MV-4-11 (cell line): Measurements from ENCODE around the gene CDK17.
"Not testable (repeated sequence)": the region's sequence is repeated elsewhere in the genome, so short reads cannot be mapped to it uniquely, and the experiment has no call there.

Source experiments
- DNase-seq: peaks from one replicate; lab custom pipeline; 2025; lab: John Stamatoyannopoulos, UW

Gene CDK17

GRCh38 chr12:96315741-96316481 lies 84.3 kb downstream of the CDK17 start:
- DNase-seq: not testable (repeated sequence)

- DNase-seq: no peak
These were observed 85.5 kb downstream of the CDK17 start for GRCh38 chr12:96314723-96315122.

- no peak for DNase-seq
These were observed 86.6 kb downstream of the CDK17 start for GRCh38 chr12:96313606-96314005.

- no peak for DNase-seq
These were observed 89.0 kb downstream of the CDK17 start for GRCh38 chr12:96311191-96311590.

- DNase-seq: no peak
These were observed 90.2 kb downstream of the CDK17 start for GRCh38 chr12:96310067-96310466.

- no peak for DNase-seq
These were observed 91.4 kb downstream of the CDK17 start for GRCh38 chr12:96308881-96309280.

DNA sequence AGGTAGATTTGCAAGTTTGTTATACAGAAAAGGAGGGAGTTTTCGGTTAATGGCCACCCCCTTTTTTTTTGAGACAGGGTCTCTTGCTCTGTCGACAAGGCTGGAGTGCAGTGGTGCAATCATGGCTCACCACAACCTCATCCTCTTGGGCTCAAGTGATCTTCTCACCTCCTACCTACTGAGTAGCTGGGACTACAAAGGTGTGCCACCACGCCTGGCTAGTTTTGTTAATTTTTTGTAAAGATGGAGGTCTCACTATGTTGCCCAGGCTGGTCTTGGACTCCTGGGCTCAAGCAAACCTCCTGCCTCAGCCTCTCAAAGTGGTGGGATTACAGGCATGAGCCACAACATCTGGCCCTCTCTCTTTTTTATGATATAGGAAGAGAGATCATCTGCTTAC lies 94.6 kb downstream of the CDK17 start:
- no peak for DNase-seq

DNA sequence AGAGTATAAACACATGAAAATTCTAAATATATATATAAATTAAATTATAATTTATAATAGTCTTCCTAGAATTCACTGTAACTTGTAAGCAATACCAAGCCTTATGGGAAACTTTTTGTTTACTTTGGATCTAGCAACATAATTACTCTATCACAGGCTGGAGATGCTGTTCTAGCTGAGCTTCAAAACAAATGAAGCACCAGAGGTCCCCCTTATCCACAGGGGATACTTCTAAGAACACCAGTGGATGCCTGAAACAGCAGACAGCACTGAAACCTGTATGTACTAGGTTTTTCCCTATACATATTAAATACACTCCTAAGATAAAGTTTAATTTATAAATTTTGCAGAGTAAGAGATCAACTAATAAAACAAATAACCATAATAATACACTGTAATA lies 96.6 kb downstream of the CDK17 start:
- DNase-seq: no peak

DNA sequence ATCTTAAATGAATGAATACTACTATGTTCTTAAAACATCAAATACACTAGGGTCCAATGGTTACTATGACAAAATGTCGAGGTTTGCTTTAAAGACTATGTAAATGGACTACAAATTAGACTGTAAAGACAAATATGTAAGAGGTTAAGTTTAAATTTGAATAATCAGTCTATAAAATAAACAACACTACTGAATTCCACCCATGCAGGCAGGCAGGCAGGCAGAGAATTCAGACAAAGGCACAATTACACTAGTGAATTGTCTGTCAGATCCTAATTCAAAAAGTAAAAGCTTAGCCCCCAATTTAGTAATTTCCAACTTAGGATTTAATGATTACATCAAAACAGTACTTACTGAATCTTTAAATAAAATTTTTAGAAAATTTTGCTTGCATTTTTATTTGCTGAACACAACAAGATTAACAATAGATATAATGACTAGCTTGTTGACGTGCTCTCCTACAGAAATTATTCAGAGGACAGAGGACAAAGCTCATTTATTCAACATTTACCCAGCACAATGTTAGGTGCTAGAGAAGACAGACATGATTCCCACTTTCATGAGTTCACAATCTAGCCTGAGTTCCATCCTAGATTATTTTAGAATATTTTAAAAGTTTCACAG lies 97.4 kb downstream of the CDK17 start:
- DNase-seq: no peak

DNA sequence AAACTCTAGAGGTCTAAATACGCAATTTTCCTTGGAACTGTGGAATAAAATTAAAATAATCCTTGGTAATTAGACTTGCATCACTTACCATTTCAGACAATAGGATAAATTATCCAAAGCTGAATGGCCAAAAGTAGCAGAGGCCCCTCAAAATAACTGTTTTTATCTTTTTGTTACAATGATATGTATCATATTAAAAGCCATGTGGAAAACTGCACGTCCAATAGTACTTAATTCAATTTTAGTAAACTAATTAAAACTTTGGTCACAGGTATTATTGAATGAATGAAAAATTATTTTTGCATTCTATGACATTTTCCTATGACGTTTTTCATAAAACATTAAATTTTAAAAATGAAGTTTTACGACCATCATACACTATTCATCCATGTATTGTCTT lies 98.5 kb downstream of the CDK17 start:
- DNase-seq: no peak

- DNase-seq: no peak
These were observed 100.2 kb downstream of the CDK17 start for GRCh38 chr12:96300064-96300463.

DNA sequence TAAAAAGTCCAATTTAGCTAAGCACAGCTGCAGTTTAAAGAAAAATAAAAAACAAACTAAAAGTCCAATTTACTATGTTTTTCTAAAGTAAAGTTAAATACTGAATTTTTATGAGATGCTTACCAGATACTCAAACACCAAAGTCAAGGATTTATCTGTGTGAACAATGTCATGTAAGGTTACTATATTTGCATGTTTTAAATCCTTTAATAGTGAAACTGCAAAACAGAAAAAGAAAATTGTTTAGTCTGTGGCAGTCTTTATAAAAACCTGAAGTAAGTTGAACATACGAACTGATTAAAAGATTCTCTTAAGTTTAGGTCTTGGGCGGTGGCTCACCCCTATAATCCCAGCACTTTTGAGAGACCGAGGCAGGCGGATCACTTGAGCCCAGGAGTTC lies 102.7 kb downstream of the CDK17 start:
- no peak for DNase-seq

GRCh38 chr12:96295532-96296160 lies 104.6 kb downstream of the CDK17 start:
- no peak for DNase-seq

DNA sequence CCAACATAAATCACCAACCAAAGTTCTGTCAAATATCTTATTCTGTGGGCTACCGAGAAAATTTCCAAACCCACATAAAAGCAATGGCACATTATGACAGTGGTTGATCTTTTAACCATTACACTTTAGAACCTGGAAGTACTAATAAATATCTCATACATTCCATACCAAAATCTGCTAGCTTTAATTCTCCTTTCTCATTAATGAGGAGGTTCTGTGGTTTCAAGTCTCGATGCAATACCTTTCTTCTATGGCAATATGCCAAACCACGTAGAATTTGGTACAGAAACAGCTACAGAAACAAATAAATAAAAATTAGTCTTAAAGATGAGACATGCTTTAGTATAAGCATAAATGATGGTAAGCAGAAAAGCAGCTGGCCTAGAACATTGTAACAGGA lies 105.4 kb downstream of the CDK17 start:
- DNase-seq: no peak

DNA sequence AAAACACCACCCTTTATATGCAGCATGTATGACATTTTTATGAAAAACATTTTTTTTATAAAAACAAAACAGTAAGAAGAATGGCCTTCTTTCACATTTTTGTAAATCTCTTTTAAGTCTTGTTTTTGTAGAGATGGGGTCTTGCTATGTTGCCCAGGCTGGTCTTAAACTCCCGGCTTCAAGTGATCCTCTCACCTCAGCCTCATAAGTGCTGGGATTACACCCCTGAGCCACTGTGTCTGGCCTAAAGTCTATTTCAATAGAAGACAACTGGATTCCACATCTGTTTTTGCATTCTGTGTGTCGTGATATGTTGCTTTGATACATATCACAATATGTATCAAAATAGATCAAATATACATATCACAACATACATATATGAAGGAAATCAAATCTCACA lies 107.1 kb downstream of the CDK17 start:
- DNase-seq: no peak

GRCh38 chr12:96289067-96289466 lies 111.2 kb downstream of the CDK17 start:
- no peak for DNase-seq

GRCh38 chr12:96285158-96285557 lies 115.1 kb downstream of the CDK17 start:
- no peak for DNase-seq

GRCh38 chr12:96274331-96274730 lies 125.9 kb downstream of the CDK17 start:
- DNase-seq: peak; percentile 3

DNA sequence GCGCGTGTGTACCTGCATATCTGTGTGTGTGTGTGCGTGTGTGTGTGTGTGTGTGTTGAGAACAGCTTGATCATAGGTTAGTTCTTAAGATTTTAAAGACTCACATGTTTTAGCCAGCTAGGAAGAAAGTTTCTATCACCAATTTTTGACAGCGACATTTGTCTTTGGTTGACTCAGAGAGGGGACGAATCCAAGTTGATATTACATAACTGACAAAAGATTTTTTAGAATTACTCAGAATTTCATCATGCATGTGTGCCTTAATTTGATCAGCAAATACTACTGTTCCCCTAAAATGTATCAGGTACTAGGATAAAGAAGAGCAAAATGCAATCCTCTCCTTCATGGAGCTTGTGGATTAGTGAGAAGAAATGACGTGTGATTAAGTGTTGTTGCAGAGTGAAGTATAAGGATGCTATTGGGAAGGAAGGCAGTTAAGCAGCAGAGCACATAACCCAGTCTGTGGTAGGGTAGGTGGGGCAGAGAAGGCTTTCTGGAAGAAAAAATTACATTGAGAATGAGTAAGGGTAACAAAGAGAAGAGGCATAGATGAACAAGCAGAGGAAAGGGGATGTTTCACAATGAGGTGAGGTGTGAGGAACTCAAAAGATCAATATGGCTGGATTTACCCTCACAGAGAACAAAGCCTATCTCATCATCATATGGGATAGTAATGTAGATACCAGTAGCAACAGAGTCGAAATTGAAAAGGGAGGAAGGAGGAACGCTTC lies 128.6 kb downstream of the CDK17 start:
- DNase-seq: no peak

DNA sequence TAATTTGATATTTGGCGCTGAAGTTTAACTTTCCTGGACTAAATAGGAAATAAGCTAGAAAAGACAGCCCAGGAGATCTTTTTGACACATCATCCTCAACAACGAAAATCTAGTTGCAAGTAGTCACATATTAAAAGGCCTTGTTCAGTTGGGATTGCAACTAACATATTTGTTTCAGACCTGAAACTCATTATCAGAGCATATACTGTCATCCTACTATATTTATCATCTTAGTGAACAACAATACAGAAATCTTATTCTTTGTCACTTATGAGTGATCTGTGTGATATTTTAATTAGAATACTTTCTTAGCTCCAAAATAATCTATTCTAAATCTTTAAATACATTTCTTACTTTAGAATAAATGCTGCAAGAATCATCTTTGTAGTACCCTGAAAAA lies 134.0 kb downstream of the CDK17 start:
- no peak for DNase-seq

GRCh38 chr12:96265836-96266235 lies 134.4 kb downstream of the CDK17 start:
- no peak for DNase-seq

DNA sequence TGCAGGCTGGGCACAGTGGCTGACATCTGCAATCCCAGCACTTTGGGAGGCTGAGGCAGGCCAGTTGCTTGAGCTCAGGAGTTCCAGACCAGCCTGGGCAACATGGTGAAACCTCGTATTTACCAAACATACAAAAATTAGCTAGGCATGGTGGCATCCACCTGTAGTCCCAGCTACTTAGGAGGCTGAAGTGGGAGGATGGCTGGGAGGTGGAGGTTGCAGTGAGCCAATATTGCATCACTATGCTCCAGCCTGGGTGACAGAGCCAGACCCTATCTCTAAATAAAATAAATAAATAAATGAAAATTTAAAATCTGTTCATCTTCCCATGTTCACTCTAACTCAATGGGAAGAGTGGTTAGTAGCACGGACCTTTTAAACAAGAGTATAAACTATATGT lies 134.8 kb downstream of the CDK17 start:
- DNase-seq: no peak

DNA sequence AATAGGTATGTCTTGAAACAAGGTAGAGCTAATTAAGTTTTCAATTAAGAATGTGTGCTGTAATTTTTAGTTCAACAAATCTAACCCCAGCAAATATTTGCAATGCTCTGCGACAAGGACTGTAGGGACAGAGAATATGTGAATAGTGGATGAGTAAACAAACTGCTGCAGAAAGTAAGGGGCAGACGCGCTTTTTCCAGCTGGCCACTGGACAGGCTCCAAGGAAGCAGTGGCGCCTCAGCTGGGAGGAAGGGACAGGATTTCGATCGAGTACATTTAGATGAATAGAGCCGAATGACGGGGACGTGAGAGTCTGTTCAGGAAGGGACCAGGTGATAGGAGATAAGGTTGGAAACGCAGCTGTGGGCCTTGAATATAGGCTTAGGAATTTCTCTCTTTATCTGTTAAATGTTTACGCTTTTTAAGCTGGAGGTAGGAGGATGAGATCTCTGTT lies 136.8 kb downstream of the CDK17 start:
- DNase-seq: no peak
